Stimulated activated naive CD4-positive, alpha-beta T cell treated with Interleukin-2 at 50 U/mL for 16 hours (primary cell): ENCODE measurements around the gene PLTP.
A peak's percentile ranks its signal among the peaks of the same experiment; 100 is the strongest.
"Not testable (repeated sequence)": the region's sequence is repeated elsewhere in the genome, so short reads cannot be mapped to it uniquely, and the experiment has no call there.

Source experiments
- DNase-seq: peaks from one replicate; lab custom pipeline; 2025; lab: John Stamatoyannopoulos, UW

PLTP gene

DNA sequence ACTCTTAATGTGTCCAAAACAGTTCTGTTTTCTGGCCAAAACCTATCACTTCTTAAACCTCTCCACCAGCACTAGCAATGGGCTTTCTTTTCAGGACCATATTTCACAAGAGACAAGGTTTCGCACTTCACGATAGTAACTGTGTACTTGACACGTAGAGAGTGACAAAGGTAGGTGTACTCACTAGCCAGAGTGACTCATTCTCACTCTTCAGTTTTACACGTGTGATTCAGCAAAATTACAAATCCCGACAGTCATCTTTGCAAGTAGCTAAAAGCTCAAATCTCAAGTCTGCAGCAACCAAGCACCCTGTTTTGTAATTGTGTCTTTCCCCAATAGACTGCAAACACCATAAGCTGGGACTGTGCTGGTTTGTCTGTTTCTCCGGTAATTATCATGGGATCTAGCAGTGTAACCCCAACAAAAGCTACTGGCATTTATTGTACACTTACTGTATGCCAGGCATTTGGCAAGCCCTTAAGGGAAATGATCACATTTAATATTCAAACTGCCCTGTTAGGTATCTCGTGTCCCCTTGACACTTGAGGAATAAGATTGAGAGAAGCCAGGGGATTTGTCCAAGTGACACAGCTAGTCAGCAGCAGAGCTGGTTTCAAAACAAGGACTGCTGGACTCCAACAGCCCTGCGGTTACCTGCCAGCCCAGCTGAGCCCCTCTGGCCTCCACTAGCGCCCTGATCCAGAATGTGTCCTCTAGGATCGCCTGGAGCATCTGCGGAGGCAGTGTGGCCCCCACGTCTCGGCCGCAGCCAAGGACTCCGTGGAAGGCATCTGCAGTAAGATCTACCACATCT is 32.4 kb upstream of the PLTP start:
- DNase-seq = no peak

DNA sequence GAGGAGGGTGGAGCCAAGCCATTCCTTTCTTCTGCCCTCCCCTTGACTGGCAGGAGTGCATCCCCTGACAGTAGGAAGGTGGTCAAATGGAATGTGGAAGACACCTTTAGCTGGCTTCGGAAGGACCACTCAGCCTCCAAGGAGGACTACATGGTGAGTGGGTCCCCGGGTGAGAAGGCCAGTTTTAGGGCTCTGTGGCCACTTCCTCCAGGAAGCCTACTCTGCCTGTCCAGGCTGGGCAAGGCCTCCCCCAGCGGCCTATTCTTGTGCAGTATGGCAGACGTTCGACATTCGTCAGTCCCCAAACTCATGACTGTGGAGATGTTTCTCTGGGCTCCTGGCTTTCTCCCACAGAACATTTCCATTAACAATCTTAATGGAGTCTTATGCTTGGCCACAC is 31.7 kb upstream of the PLTP start:
- no peak for DNase-seq

DNA sequence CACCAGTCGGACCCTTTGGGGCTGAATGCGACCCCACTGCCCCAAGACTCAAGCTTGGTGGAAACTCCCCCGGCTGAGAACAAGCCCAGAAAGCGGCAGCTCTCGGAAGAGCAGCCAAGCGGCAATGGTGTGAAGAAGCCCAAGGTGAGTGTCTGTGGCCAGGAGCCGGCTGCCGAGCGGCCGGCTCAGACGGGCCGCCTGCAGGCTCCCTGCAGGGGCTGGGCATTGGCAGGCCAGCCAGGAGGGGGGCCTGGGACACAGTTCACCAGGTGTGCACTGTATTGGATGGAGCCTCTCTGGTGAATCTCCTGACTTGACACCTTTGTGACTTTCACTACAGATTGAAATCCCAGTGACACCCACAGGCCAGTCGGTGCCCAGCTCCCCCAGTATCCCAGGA is 28.5 kb upstream of the PLTP start:
- DNase-seq = no peak

DNA sequence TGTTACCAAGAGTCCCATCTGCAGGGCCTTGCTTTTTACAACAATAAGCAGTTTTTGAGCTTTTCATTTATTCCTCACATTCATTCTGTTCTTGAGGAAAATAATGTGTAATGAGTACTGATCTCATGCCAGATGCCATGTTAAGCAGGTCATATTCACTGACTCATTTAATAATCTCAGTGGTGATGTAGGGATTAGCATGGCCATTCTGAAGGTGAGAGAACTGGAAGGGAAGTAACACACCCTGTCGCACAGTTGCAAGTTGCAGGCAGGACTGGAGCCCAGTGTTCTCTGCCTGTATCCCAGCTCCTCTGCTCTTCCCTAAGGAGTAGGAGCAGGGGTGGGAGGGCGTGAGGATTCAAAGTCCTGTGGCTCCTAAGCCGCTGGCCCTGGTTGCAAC is 28.1 kb upstream of the PLTP start:
- DNase-seq = no peak

DNA sequence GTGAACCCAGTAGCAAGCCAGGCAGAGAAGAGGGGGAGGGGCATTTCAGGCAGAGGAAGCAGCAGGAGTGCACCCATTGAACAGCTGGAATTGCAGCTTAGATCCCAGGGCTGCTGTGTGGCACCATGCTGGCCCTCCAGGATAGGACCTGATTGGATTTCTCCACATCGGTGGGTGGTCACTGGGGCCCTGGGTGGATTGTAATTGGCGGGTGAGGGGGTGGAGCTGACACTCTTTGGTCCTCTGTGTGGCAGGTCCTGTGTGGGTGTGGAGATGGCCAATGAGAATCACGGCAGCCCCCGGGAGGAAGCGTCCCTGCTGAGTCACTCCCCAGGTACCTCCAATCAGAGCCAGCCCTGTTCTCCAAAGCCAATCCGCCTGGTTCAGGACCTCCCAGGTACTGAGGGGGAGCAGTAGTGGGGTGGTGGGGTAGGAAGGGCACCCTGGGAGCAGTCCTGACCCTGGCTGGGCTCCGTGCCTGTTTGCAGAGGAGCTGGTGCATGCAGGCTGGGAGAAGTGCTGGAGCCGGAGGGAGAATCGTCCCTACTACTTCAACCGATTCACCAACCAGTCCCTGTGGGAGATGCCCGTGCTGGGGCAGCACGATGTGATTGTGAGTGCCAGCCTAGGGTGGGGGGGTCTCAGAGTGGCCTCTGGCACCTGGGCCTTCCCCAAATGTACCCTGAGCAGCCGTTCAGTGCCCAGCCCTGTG is 26.9 kb upstream of the PLTP start:
- DNase-seq = no peak

DNA sequence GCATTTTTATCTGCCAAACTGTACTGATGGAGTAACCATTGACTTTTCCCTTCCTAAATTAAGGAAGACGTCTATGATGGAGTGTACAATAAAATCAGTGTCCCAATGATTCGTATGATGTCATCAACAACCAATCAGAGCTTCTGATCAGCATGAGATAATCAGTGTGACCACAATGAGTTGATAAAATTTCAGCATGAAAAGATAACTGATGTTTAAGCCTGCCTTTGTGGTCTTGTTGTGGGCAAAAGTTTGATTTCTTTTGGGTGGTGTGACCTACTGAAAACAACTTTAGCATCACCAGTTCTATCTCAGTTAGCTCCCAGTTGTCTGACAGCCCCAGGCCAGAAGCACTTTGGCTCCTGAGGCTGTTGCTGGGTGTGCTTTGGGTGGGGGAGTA is 25.8 kb upstream of the PLTP start:
- no peak for DNase-seq

DNA sequence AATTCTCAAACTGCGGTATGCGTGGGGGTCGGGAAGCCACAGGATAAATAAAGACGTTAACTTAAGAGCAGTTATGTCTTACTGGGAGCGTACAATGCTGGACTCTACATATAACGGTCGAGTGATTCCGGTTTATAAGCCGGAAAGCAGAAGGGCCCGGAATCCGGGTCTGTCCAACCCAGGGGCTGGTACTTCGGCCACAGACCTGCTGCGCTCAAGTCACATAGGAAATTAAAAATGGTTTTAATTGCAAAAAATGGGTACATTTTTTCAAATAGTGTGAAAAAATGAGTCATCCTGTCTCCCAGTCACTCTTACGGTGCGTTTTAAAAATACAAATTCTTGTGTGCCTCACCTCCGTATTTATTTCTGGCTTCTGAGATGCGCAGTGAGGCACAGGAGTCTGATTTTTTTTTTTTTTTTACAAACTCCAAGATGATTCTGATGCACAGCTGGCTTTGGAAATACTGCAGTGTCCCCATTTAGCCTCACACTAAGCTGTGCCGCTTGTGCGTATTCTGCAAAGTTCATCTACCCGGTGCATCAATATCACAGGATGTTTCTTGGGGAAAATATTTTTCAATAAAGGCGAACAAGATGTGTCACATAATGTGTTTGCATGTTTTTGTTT is 23.6 kb upstream of the PLTP start:
- DNase-seq = no peak

DNA sequence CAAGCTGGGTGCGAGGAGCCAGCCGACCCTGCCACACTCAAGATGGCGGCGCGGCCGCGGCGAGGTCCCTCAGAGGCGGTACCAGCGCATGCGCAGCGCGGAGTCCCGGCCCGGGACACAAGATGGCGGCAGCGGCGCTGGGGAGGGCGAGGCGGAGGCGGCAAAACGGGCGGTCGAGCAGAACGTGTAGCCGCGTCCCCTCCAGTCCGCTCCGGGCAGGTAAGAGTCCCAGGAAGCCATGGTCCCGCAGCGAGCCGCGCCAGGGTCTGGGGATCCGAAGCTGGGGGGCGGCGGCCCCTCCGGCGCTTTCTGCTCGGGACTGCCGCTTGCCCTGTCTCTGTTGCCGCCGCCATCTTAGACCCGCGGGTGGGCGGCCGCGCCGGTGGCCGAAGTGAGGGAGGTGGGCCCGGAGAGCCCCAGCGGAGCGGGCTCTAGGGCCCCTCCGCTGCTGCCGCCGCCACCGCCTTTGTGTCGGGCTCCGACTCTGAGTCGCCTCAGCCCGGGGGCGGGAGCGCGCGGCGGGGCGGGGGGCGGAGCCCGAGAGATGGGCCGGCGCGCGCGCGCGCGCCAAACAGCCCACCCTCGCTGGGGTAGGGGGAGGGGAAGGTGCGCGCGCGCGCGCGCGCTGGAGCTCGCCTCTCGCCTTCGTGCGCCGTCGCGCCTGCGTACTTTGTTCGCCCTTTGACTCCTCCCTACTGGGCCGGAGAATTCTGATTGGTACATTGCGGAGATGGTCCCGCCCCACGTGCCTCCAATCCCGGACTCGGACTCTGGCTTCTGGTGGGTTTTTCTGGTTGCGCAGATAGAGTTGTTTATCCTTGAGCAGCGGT is 22.8 kb upstream of the PLTP start, which contains the start of gene PCIF1:
TSS of gene PCIF1 (plus strand) at position 98 of the 830 bp plus-strand sequence. CDS start 4,317 bp downstream, outside the sequence.
- DNase-seq = peak; percentile 92

DNA sequence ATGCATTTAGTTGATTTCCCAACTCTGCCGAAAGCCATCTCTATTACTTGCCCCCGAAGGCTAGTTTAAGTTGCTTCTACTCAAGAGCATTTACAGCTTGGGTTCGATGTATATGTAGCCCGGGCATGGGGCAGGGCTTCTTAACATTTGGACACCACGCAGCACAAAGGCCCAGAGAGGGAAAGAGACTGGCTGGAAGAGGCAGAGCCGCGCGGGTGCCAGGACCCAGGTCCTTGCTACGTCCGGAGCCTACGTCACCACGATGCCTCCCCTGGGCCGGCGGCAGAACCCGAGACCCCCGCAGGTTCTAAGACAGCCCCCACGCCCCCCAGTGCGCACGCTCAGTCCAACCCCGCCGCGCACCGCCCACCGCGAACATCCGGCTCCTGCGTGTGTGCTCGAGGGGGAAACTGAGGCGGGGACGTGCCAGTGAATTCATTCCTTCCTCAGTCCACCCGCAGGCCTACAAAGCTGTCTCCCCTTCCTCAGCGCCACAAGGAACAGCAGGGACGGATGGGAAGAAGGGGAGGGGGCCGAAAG is 22.2 kb upstream of the PLTP start:
- DNase-seq = peak; percentile 64

DNA sequence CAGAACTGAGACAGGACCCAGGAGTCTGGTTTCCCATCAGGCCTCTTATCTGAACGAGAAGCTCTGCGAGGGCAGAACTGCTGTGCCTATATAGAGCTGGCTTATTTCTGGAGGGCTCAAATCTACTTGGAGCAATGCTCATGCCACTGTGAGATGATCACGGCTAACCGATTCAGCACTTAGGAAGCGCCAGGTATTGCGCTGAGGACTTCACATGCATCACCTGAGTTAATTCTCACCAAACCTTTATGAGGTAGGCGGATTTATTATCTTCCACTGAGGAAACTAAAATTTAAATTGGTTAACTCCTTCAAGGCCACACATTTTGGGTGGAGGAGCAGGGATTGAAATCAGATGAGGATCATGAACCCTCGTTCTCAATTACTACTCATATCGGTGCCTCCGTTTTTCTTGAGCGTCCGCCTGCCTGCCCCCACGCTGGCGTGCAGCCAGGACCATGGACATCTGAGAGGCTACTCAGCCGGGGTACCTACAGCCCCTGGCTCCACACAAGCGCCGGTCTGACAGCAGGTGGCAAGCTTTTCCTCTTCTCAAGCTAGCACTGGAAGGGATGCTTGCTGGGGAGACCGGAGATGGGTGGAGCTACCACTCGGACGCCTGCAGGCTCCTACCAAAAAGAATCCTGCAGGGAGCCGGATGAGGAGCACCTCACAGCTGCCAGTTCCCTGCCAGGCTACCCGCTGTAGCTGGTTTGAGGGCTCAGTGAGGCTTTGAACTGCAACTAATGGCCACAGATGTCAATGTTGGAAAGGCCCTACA is 21.5 kb upstream of the PLTP start:
- peak; percentile 36 for DNase-seq

DNA sequence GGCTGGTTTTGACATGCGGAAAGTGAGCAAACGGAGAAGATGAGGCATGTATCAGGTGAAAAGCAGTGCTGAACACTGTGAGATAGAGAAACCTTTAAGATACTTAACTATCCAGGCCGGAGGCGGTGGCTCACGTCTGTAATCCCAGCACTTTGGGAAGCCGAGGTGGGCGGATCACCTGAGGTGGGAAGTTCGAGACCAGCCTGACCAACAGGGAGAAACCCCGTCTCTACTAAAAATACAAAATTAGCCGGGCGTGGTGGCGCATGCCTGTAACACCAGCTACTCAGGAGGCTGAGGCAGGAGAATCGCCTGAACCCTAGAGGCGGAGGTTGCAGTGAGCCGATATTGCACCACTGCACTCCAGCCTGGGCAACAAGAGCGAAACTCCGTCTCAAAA is 19.7 kb upstream of the PLTP start:
- not testable (repeated sequence) for DNase-seq

DNA sequence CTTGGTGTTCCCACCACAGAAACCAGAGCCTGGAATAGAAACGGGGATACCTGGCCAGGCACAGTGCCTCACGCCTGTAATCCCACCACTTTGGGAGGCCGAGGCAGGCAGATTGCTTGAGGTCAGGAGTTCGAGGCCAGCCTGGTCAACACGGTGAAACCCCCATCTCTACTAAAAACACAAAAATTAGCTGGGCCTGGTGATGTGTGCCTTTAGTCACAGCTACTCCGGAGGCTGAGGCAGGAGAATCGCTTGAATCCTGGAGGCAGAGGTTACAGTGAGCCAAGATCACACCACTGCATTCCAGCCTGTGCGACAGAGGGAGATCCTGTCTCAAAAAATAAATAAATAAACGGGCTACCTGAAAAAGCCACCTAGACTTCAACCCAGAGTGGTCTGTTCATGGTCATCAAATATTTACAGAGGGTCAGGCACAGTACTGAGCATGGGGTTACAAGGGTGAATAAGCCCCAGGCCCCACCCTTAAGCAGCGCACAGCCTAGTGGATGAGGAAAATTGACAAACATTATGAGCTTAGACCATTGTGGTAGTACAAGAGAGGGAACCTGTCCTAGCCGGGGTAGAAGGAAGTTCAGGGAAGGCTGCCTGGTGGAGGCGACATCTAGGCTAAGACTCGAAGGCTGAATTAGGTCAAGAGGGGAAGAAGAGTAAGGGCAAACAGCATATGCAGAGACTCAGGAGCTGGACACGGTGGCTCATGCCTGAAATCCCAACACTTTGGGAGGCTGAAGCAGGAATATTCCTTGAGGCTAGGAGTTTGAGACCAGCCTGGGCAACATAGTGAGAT is 15.3 kb upstream of the PLTP start:
- no peak for DNase-seq

DNA sequence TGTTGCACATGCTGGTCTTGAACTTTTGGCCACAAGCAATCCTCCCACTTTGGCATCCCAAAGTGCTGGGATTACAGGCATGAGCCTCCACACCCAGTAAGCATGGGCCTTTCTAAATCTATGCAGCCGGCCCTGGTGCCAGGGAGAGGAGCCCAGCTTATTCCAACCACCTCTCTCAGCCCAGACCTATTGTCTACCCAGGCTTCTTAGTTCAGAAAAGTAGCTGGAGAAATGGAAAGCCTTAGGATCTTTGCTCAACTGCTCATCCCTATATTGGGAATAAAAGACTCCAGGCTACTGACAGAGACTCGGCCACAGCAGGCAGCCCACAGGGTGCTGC is 14.7 kb upstream of the PLTP start:
- no peak for DNase-seq

DNA sequence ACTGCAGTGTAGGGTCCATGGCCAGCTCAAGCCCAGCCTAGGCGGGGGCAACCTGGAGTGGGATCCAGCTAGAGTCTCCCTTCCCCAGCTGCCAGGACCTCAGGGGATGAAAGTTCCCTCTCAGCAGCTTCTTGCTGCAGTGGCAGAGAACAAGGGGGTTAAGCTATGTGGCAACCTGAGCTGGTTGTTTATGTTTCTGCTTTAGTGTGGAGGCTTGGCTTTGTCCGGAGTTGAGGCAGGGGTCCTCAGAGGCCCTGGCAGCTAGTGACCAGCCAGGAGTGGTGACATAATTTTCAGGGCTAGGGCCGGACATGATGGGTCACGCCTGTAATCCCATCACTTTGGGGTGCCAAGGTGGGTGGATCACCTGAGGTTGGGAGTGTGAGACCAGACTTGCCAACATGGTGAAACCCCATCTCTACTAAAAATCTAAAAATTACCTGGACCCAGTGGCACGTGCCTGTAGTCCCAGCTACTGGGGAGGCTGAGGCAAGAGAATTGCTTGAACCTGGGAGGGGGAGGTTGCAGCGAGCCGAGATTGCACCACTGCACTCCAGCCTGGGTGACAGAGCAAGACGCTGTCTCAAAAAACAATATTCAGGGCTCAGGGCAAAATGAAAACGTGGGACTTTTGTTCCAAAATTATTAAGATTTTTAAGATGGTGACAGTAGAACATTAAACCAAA is 14.0 kb upstream of the PLTP start:
- no peak for DNase-seq

DNA sequence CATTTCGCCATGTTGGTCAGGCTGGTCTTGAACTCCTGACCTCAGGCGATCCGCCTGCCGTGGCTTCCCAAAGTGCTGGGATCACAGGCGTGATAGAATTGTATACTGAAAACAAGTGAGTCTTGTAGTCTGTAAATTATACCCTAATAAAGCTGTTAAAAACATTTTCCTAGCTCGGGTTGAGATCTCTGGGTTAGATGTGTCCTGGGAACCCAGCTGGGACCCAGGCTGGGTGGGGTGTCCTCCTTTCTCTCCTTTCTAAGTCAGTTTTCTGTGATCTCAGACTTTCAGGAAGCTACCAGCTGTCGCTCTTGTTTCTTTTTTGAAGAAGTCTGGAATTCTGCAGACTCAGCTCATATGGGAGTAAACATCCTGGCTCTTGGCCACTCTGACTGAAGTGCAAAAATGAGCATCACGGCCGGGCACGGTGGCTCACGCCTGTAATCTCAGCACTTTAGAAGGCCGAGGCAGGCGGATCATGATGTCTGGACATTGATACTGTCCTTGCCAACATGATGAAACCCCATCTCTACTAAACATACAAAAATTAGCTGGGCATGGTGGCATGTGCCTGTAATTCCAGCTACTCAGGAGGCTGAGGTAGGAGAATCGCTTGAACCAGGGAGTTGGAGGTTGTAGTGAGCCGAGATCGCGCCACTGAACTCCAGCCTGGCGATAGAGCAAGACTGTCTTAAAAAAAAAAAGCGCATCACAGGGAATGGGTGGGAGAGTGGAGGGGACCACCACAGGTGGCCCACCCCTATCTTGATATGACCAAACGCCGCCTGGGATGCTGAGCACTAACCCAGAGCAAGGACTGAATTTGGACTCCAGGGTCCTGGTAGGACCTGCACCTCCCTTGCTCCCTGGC is 12.7 kb upstream of the PLTP start:
- no peak for DNase-seq

DNA sequence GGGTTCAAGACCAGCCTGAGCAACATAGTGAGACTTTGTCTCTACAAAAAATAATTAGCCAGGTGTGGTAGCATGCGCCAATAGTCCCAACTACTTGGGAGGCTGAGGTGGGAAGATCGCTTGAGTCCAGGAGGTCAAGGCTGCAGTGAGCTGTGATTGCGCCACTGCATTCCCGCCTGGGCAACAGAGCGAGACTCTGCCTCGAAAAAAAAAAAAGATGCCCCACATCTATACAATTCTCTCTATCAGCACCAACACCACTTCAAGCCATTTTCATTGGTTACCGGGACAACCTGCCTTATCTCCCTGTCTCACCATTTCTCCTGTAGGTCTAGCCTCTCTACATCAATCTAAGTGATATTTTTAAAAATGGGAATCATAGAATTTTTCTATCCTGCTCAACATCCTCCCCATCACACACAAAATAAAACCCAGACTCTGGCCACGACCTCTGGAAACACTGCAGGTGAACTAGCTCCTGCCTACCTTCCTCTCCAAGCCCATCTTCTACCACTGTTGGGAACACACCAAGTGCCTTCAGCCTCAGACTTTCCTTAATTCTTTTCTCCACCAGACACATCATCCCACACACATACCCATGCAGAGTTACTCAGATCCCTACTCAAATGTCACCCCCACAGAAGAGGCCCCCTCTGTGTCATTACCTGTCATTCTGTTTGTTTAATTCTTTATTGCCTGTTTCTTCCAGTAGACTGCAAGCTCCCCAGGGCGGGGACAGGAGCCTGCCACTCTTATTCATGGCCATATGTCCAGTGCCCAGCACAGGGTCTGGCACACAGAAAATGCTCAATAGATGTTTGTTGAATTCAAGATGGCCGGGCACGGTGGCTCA is 9.6 kb upstream of the PLTP start:
- DNase-seq = no peak

DNA sequence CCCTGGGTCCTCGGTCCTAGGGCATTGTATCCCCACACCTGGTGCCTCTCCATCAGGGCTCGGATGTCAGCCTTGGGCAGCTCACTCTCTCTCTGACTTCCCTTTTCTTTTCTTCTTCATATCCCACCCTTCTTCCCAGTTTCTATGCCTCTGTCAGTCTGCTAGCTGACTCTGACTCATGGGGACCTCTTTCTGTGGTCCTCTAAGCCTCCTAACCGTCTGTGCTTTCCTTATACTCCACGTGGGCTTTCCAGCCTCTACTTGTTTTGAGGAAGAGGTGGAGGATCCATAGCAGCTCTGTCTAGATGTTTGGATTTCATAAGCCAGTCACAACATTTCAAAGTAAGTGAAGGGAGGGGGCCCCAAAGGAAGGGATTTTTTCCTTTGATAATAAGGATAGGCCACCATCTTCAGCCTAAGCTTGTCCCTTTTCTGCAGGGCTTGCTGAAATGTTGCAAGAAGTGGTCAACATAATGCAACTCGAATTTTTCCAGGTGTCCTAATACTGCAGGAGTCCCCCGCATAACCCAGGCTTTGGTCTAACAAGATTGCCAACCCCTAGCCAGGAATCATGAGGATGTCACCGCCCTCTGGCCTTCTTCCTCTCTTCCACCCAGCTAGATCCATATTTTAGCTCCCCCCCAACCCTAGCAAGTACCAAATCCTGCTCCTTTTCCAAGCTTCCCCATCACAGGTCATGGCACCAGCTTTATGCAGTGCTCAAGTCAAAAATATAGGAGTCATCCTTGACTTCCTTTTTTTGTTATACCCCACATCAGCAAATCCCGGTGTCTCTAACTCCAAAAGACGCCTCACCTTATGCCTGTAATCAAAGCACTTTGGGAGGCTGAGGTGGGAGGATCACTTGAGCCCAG is 8.7 kb upstream of the PLTP start:
- DNase-seq = no peak
